Neuronal stem cell (in vitro differentiated cells): ENCODE results near the gene ARL4A.

Experiments
- DNase-seq: peaks from one replicate; pipeline ENCODE4 v3.0.0-alpha.2; 2013; ENCODE audit warnings: low spot score
- H2AFZ ChIP-seq: one replicate; pipeline ENCODE4 v1.6.1; 2013; ENCODE audit warnings: mild to moderate bottlenecking, low read length, inconsistent platforms
- H2AK5ac ChIP-seq: 2 replicates; pipeline ENCODE4 v1.6.1; 2013; ENCODE audit warnings: low read depth, mild to moderate bottlenecking, inconsistent platforms, low read length, moderate library complexity, mixed read lengths
- H2BK120ac ChIP-seq: 2 replicates; pipeline ENCODE4 v1.6.1; 2013; ENCODE audit warnings: low read depth, mild to moderate bottlenecking, inconsistent platforms, low read length, moderate library complexity, mixed read lengths
- H2BK12ac ChIP-seq: one replicate; pipeline ENCODE4 v1.6.1; 2013; ENCODE audit warnings: low read length, inconsistent platforms
- H2BK15ac ChIP-seq: 2 replicates; pipeline ENCODE4 v1.6.1; 2013; ENCODE audit warnings: mild to moderate bottlenecking, low read length, inconsistent platforms, mixed read lengths
- H2BK5ac ChIP-seq: one replicate; pipeline ENCODE4 v1.6.1; 2013; ENCODE audit warnings: inconsistent platforms, mild to moderate bottlenecking, low read length, moderate library complexity
- H3K14ac ChIP-seq: one replicate; pipeline ENCODE4 v1.6.1; 2013; ENCODE audit warnings: low read length, inconsistent platforms
- H3K18ac ChIP-seq: 2 replicates; pipeline ENCODE4 v1.6.1; 2013; ENCODE audit warnings: low read length, inconsistent platforms
- H3K23ac ChIP-seq: 2 replicates; pipeline ENCODE4 v1.6.1; 2013; ENCODE audit warnings: low read depth, mild to moderate bottlenecking, mixed read lengths, low read length, inconsistent platforms; ENCODE audit not compliant: poor library complexity
- H3K27ac ChIP-seq: replicated peaks from 3 replicates; pipeline ENCODE4 v1.5.1; 2013; ENCODE audit warnings: low read length, inconsistent platforms
- H3K27me3 ChIP-seq, 3 experiments: 2 replicates each; pipeline ENCODE4 v1.6.1; 2013; ENCODE audit warnings: low read length in 3 of 3, mild to moderate bottlenecking in 2 of 3, inconsistent platforms in 1 of 3, low read depth in 1 of 3, mixed read lengths in 1 of 3, moderate library complexity in 1 of 3; ENCODE audit not compliant: control insufficient read depth in 3 of 3, insufficient read depth in 3 of 3
- H3K36me3 ChIP-seq, 2 donors: replicated peaks in 1 of 2; 2 replicates each; pipeline ENCODE4 v1.6.1; 2013; ENCODE audit warnings: low read length in 2 of 2; ENCODE audit not compliant: control insufficient read depth in 2 of 2, insufficient read depth in 2 of 2
- H3K4ac ChIP-seq: 2 replicates; pipeline ENCODE4 v1.6.1; 2013; ENCODE audit warnings: inconsistent platforms, mild to moderate bottlenecking, low read length, moderate library complexity
- H3K4me1 ChIP-seq, 2 donors: 1 replicate in 1 of 2; 2 replicates in 1 of 2; pipeline ENCODE4 v1.6.1; 2013; ENCODE audit warnings: low read length in 2 of 2, low read depth in 1 of 2; ENCODE audit not compliant: control insufficient read depth in 2 of 2, insufficient read depth in 1 of 2
- H3K4me2 ChIP-seq: one replicate; pipeline ENCODE4 v1.6.1; 2013; ENCODE audit warnings: mild to moderate bottlenecking, low read length, inconsistent platforms; ENCODE audit not compliant: insufficient read depth, poor library complexity, severe bottlenecking
- H3K4me3 ChIP-seq, 2 donors: 2 replicates each; pipeline ENCODE4 v1.5.1; 2013; ENCODE audit warnings: low read length in 2 of 2, mild to moderate bottlenecking in 2 of 2, inconsistent platforms in 1 of 2, moderate library complexity in 1 of 2
- H3K79me1 ChIP-seq: one replicate; pipeline ENCODE4 v1.6.1; 2013; ENCODE audit warnings: low read depth, mild to moderate bottlenecking, inconsistent platforms, low read length, moderate library complexity
- H3K9ac ChIP-seq: one replicate; pipeline ENCODE4 v1.6.1; 2013; ENCODE audit warnings: mild to moderate bottlenecking, low read depth, low read length, inconsistent platforms; ENCODE audit not compliant: poor library complexity
- H3K9me3 ChIP-seq, 2 donors: replicated peaks in 1 of 2; 2 replicates each; pipeline versions ENCODE3 to v1.6.1; 2013; ENCODE audit warnings: low read length in 2 of 2, mild to moderate bottlenecking in 2 of 2, inconsistent platforms in 1 of 2, low read depth in 1 of 2, mixed read lengths in 1 of 2, moderate library complexity in 1 of 2; ENCODE audit not compliant: control insufficient read depth in 2 of 2, insufficient read depth in 1 of 2
- H4K8ac ChIP-seq: one replicate; pipeline ENCODE4 v1.6.1; 2013; ENCODE audit warnings: low read depth, mild to moderate bottlenecking, inconsistent platforms, low read length, moderate library complexity
- H4K91ac ChIP-seq: one replicate; pipeline ENCODE4 v1.6.1; 2013; ENCODE audit warnings: low read length, low read depth, mild to moderate bottlenecking, inconsistent platforms; ENCODE audit not compliant: poor library complexity
- WGBS, 2 donors: extraction: QIAGEN DNeasy Blood & Tissue Kit; methylation state at CpG; one replicate each; pipeline ENCODE4 v1.1.7; 2013; ENCODE audit warnings: missing lambda C conversion rate in 2 of 2, mixed read lengths in 1 of 2; ENCODE audit not compliant: insufficient read length in 2 of 2, insufficient replicate concordance in 1 of 2; ENCODE audit errors: extremely low coverage in 2 of 2; 5-methylcytosine and 5-hydroxymethylcytosine counted together

Gene ARL4A

GRCh38 chr7:12716722-12717121 is 29.3 kb downstream of the ARL4A start:
- H3K4ac ChIP-seq: no peak overlapping the region
- no peak overlapping the region for H2BK120ac ChIP-seq
- no peak overlapping the region for H3K23ac ChIP-seq
- no peak overlapping the region for H3K4me2 ChIP-seq
- H4K91ac ChIP-seq: no peak overlapping the region
- no peak overlapping the region for H3K27ac ChIP-seq
- H3K4me1 ChIP-seq: peaks cover 12 to 25% of the 10 kb centered on the region in 2 donors
- no peak overlapping the region for H2AK5ac ChIP-seq
- H3K36me3 ChIP-seq: no peaks in the 10 kb centered on the region
- no peak overlapping the region for H4K8ac ChIP-seq
- H2BK5ac ChIP-seq: no peak overlapping the region
- DNase-seq: no peak
- no peak overlapping the region for H2BK15ac ChIP-seq
- no peak overlapping the region for H3K18ac ChIP-seq
- WGBS, 2 donors: no CpG with 5 or more reads among the region's 3 CpGs
- H3K27me3 ChIP-seq: no peaks in the 10 kb centered on the region
- H3K9ac ChIP-seq: no peak overlapping the region
- H3K4me3 ChIP-seq: no peak overlapping the region
- no peak overlapping the region for H2BK12ac ChIP-seq
- H2AFZ ChIP-seq: no peak overlapping the region
- H3K79me1 ChIP-seq: no peaks in the 10 kb centered on the region
- no peak overlapping the region for H3K14ac ChIP-seq
- no peaks in the 10 kb centered on the region for H3K9me3 ChIP-seq

- no peak overlapping the region for H3K27ac ChIP-seq
Observed at GRCh38 chr7:12719141-12719919, 31.9 kb downstream of the ARL4A start.

GRCh38 chr7:12719981-12720865 is 32.8 kb downstream of the ARL4A start:
- no peaks in the 10 kb centered on the region for H3K36me3 ChIP-seq
- H2BK120ac ChIP-seq: no peak overlapping the region
- H3K4ac ChIP-seq: no peak overlapping the region
- no peak overlapping the region for H3K4me3 ChIP-seq
- no peaks in the 10 kb centered on the region for H3K79me1 ChIP-seq
- no peak overlapping the region for H2AFZ ChIP-seq
- H4K91ac ChIP-seq: no peak overlapping the region
- no peak overlapping the region for H4K8ac ChIP-seq
- H3K18ac ChIP-seq: no peak overlapping the region
- H2BK15ac ChIP-seq: no peak overlapping the region
- H3K27me3 ChIP-seq: no peaks in the 10 kb centered on the region
- DNase-seq: no peak
- H3K23ac ChIP-seq: no peak overlapping the region
- no peak overlapping the region for H2BK12ac ChIP-seq
- H2AK5ac ChIP-seq: no peak overlapping the region
- no CpG with 5 or more reads among the region's 17 CpGs for WGBS, 2 donors
- no peak overlapping the region for H2BK5ac ChIP-seq
- no peaks in the 10 kb centered on the region for H3K9me3 ChIP-seq
- no peak overlapping the region for H3K27ac ChIP-seq
- H3K14ac ChIP-seq: no peak overlapping the region
- peaks cover 11% of the 10 kb centered on the region in 2 donors for H3K4me1 ChIP-seq
- H3K9ac ChIP-seq: no peak overlapping the region
- no peak overlapping the region for H3K4me2 ChIP-seq

More at GRCh38 chr7:12719141-12719919, 31.9 kb downstream of the ARL4A start:
- Histone ChIP-seq H2BK5ac (no peak overlapping the region), H3K23ac (no peak overlapping the region), H3K4me3 (no peak overlapping the region), H2BK120ac (no peak overlapping the region), H2BK12ac (no peak overlapping the region), H3K9me3 (no peaks in the 10 kb centered on the region), H3K4ac (no peak overlapping the region), H3K4me1 (peaks cover 12 to 18% of the 10 kb centered on the region in 2 donors), H4K91ac (no peak overlapping the region), H3K79me1 (no peaks in the 10 kb centered on the region), H3K27me3 (no peaks in the 10 kb centered on the region), H3K4me2 (no peak overlapping the region), H3K36me3 (no peaks in the 10 kb centered on the region), H2AFZ (no peak overlapping the region), H2AK5ac (no peak overlapping the region), H2BK15ac (no peak overlapping the region), H4K8ac (no peak overlapping the region), H3K14ac (no peak overlapping the region), H3K18ac (no peak overlapping the region), H3K9ac (no peak overlapping the region)
- WGBS, 2 donors: no CpG with 5 or more reads among the region's 5 CpGs
- DNase-seq: no peak

- no peaks in the 10 kb centered on the region for H3K79me1 ChIP-seq
- H4K8ac ChIP-seq: no peak overlapping the region
- no peak overlapping the region for H2BK120ac ChIP-seq
- no peaks in the 10 kb centered on the region for H3K27me3 ChIP-seq
- no CpG with 5 or more reads among the region's 6 CpGs for WGBS, 2 donors
- no peak overlapping the region for H2BK12ac ChIP-seq
- no peak overlapping the region for H3K4ac ChIP-seq
- no peak overlapping the region for H4K91ac ChIP-seq
- no peak overlapping the region for H2BK15ac ChIP-seq
- no peak overlapping the region for H2BK5ac ChIP-seq
- no peak overlapping the region for H2AK5ac ChIP-seq
- no peak overlapping the region for H3K9ac ChIP-seq
- no peak overlapping the region for H3K23ac ChIP-seq
- H3K4me1 ChIP-seq: peaks cover 5 to 6% of the 10 kb centered on the region in 2 donors
- H3K4me2 ChIP-seq: no peak overlapping the region
- H3K9me3 ChIP-seq: no peaks in the 10 kb centered on the region
- H3K18ac ChIP-seq: no peak overlapping the region
- H3K14ac ChIP-seq: no peak overlapping the region
- DNase-seq: no peak
- H3K36me3 ChIP-seq: no peaks in the 10 kb centered on the region
- H3K27ac ChIP-seq: no peak overlapping the region
- H2AFZ ChIP-seq: no peak overlapping the region
- no peak overlapping the region for H3K4me3 ChIP-seq
Observed at GRCh38 chr7:12721286-12721830, 33.9 kb downstream of the ARL4A start.
